ENCODE data around the gene COL6A2. TPM values are rescaled to one million over a fixed set of nuclear protein-coding genes. Genes with fewer than 3 reads are reported as not detected.

The COL6A2 gene
- total and polyA plus RNA-seq, 2 of the 4 experiments (the other 2 are of a cell fraction), result 208 to 1,065 TPM

DNA sequence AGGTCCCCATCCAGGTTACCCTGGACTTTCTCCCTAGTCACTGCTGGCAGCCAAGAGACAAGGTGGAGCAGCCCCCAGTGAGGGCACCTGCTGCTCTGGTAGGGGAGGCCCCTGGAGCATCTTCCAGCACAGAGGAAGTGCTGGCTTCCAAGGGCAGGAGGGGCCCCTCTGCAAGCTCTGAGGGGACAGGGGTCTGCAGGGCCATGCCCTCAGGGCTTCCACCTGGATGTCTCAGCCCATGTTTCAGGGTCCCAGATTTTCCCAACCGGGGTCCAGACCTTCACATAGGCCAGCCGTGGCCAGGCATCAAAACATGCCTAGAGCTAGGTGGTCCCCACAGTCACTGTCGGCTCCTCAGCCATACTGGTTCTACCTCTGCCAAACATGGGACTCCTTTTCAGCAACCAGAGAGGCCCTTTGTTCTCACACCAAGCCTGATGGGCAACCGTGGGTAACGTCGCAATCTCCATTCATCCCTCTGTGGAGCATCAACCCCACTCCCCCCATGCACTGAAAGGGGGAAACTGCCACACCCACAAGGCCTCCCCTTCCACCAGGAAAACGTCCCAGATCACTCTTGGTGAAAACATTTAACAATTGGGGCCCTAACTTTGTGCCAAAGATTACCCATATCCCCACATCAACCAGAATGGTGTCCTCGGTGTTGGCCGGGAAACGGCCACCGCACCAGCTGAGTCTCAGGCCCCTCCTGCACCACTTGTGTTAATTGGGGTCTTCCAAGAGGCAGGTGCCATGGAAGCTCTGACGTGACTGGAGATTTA, 1.9 kb upstream of the COL6A2 start:
- Histone ChIP-seq H3K4me2 (ENCODE audit: low read depth, low read length) (no peak overlapping the region), H4K91ac (ENCODE audit: insufficient read depth, low read depth, low read length) (peak overlapping the region; percentile 28; the same call in 1 of the 2 replicates), H2BK5ac (ENCODE audit: low read depth, low read length, poor library complexity, severe bottlenecking) (no peak overlapping the region), H3K27ac (ENCODE audit: insufficient read depth, low read length) (no peak overlapping the region), H3K79me1 (ENCODE audit: low read depth in 1 of 2, low read length in 2 of 2) (peaks cover 6 to 68% of the 10 kb centered on the region in 2 experiments; a peak in 3 of 4 replicates), H3K9ac (ENCODE audit: low read depth, low read length) (no peak overlapping the region), H2AK5ac (ENCODE audit: low read depth, low read length) (peak overlapping the region; percentile 100), H2BK120ac (ENCODE audit: low read depth, low read length) (0 out of 2 replicates have a peak overlapping the region, but pooled peaks have one; percentile 90), H2AFZ (replicated peaks; ENCODE audit: low read length, poor library complexity) (no peak overlapping the region), H3K36me3 (ENCODE audit: control insufficient read depth, insufficient read depth, low read length) (peaks cover 9% of the 10 kb centered on the region), H4K8ac (ENCODE audit: low read depth in 2 of 2, low read length in 2 of 2) (peak overlapping the region in 1 of 2 experiments; percentile 77; a peak in 2 of 4 replicates), H2BK20ac (ENCODE audit: low read depth, low read length) (peak overlapping the region; percentile 3; the same call in 1 of the 2 replicates), H3K23ac (ENCODE audit: low read depth, low read length) (no peak overlapping the region), H3K4me1 (ENCODE audit: control insufficient read depth, insufficient read depth, low read length) (peaks cover 28% of the 10 kb centered on the region), H3K4ac (ENCODE audit: low read depth, low read length) (peak overlapping the region; percentile 97), H3K4me3 (ENCODE audit: insufficient read depth, low read depth, low read length) (no peak overlapping the region), H3K14ac (replicated peaks; ENCODE audit: low read depth, low read length) (peak overlapping the region; percentile 4), H3K9me1 (ENCODE audit: insufficient read depth, low read length) (peaks cover 32% of the 10 kb centered on the region), H4K20me1 (ENCODE audit: insufficient read depth, low read length) (peaks cover 24% of the 10 kb centered on the region), H3K9me3 (ENCODE audit: control insufficient read depth, insufficient read depth, low read length) (peaks cover 2% of the 10 kb centered on the region; the same call in 1 of the 2 replicates), H2BK15ac (ENCODE audit: low read depth, low read length) (peak overlapping the region; percentile 100; the same call in 1 of the 3 replicates), H3K56ac (ENCODE audit: extremely low read depth, insufficient read depth, low read length) (no peak overlapping the region), H2AK9ac (replicated peaks; ENCODE audit: low read depth, low read length, poor library complexity) (peak overlapping the region; percentile 65), H4K5ac (ENCODE audit: low read depth, low read length) (no peak overlapping the region), H3K27me3 (ENCODE audit: control insufficient read depth, insufficient read depth, low read length) (no peaks in the 10 kb centered on the region), H3K18ac (ENCODE audit: low read depth, low read length) (no peak overlapping the region)
- DNase-seq (no peak), ATAC-seq (ENCODE audit: low read depth) (no peak)
- intact Hi-C loops (cut with micrococcal nuclease) (loop anchor here (5.0 kb wide), 1 partner anchor 99 kb away; no protein-coding TSS in a partner anchor), dilution Hi-C loops (cut with HindIII; ENCODE audit: low sequenced_read_pairs, unreplicated experiment) (no loop called here), in situ Hi-C loops (cut with MboI; ENCODE audit: low sequenced_read_pairs) (no loop called here)
- 82% methylated on average over 4 of the region's 12 CpGs; no CpG with 5 or more reads in 1 of the 2 experiments for WGBS, 2 experiments (ENCODE audit: extremely low coverage in 2 of 2, insufficient read length in 1 of 2)
- TF ChIP-seq, protein P1, sequence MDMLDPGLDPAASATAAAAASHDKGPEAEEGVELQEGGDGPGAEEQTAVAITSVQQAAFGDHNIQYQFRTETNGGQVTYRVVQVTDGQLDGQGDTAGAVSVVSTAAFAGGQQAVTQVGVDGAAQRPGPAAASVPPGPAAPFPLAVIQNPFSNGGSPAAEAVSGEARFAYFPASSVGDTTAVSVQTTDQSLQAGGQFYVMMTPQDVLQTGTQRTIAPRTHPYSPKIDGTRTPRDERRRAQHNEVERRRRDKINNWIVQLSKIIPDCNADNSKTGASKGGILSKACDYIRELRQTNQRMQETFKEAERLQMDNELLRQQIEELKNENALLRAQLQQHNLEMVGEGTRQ (IDR thresholded peaks at IDR 0.05; ENCODE audit: low read depth, low read length), result no peak
- TF ChIP-seq RAD21 (IDR thresholded peaks at IDR 0.05; ENCODE audit: low read length) (no peak), CHD1 (IDR thresholded peaks at IDR 0.05; ENCODE audit: low read depth, low read length) (no peak), MAZ (IDR thresholded peaks at IDR 0.05; ENCODE audit: borderline replicate concordance, low read depth, low read length) (no peak), FOS (IDR thresholded peaks at IDR 0.05; ENCODE audit: low read depth, low read length) (no peak), MAFK (IDR thresholded peaks at IDR 0.05; ENCODE audit: low read depth, low read length) (no peak), RFX5 (IDR thresholded peaks at IDR 0.05; ENCODE audit: low read depth, low read length) (no peak), RCOR1 (IDR thresholded peaks at IDR 0.05; ENCODE audit: insufficient replicate concordance, low read length) (no peak)
- ChIA-PET CTCF (no interaction called here), POLR2A (ENCODE audit: unreplicated experiment) (interaction anchor here (1.8 kb wide), 1 partner anchor 123 kb away, joined by 4 read pairs; no protein-coding TSS in a partner anchor)
- BruUV-seq (replicated peaks), result no TSS peak
